ENCODE results near the gene ENTHD1. TPM values are rescaled to one million over a fixed set of nuclear protein-coding genes. Genes with fewer than 3 reads are reported as not detected.

Gene ENTHD1
- total RNA-seq (under 1 TPM in 2 of 7 donors, not detected in 5; 0.27 to 0.59 TPM), polyA plus RNA-seq (under 1 TPM; 0.09 to 0.14 (median 0.10) TPM)
- long read RNA-seq, donor 1: 0 reads
- long read RNA-seq, donor 2: 0 reads

GRCh38 chr22:39893526-39893925 is at the start of gene ENTHD1:
ENTHD1 (minus strand) TSS chr22:39893760; CDS start chr22:39887748, 6,012 bp downstream.
- H3K36me3 ChIP-seq: no peaks in the 10 kb centered on the region
- TF ChIP-seq POLR2AphosphoS5 (IDR thresholded peaks at IDR 0.05) (no peak), POLR2A (IDR thresholded peaks at IDR 0.05) (no peak)
- TF ChIP-seq, protein P1, sequence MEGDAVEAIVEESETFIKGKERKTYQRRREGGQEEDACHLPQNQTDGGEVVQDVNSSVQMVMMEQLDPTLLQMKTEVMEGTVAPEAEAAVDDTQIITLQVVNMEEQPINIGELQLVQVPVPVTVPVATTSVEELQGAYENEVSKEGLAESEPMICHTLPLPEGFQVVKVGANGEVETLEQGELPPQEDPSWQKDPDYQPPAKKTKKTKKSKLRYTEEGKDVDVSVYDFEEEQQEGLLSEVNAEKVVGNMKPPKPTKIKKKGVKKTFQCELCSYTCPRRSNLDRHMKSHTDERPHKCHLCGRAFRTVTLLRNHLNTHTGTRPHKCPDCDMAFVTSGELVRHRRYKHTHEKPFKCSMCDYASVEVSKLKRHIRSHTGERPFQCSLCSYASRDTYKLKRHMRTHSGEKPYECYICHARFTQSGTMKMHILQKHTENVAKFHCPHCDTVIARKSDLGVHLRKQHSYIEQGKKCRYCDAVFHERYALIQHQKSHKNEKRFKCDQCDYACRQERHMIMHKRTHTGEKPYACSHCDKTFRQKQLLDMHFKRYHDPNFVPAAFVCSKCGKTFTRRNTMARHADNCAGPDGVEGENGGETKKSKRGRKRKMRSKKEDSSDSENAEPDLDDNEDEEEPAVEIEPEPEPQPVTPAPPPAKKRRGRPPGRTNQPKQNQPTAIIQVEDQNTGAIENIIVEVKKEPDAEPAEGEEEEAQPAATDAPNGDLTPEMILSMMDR (IDR thresholded peaks at IDR 0.05 in 8 of 11, conservative IDR thresholded peaks at IDR 0.05 in 3 of 11): no peak
- no peak for DNase-seq
- intact Hi-C loops (cut with DNase I; ENCODE audit: low total_unique reads): no loop called here
- no peak within 1 kb of the TSS for H3K27ac ChIP-seq
- WGBS, 5 donors: 82 to 90% (median 87%) methylated on average over 18 to 20 of the region's 20 CpGs
- H3K4me1 ChIP-seq: peaks cover 7 to 23% (median 16%) of the 10 kb centered on the region in 6 donors
- H3K9me3 ChIP-seq: no peaks in the 10 kb centered on the region
- no peaks in the 10 kb centered on the region for H3K27me3 ChIP-seq (replicated peaks in 1 of 7)
- H3K4me3 ChIP-seq: no peak within 1 kb of the TSS

DNA sequence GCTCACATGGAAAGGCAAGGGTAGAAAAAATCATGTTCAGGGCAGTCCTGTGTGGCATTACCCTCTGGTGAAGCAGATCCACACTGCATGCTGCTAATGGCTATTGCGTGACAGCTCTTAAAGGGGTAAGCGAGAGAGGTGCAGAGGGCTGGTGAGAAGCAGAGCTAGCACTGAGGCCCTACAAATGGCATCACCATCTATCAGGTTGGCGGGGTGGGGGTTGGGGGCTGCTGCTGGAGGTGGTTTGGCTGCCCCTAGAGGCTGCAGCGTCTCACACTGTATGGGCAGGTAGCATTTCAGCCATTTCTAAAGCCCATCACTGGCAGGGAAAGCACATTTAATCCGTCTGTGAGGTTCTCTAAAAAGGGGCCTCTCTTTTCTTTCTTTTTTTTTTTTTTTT is 49.8 kb upstream of the ENTHD1 start:
- Histone ChIP-seq H3K36me3 (no peaks in the 10 kb centered on the region), H3K4me1 (peaks cover 20 to 68% (median 41%) of the 10 kb centered on the region in 6 donors), H3K27ac (peak overlapping the region in 3 of 8 donors; percentile 12 to 35 (median 33)), H3K9me3 (no peaks in the 10 kb centered on the region), H3K27me3 (replicated peaks in 1 of 7) (no peaks in the 10 kb centered on the region), H3K4me3 (no peak overlapping the region)
- TF ChIP-seq, protein P1 (IDR thresholded peaks at IDR 0.05 in 8 of 11, conservative IDR thresholded peaks at IDR 0.05 in 3 of 11): no peak
- no peak for TF ChIP-seq POLR2A (IDR thresholded peaks at IDR 0.05)
- TF ChIP-seq POLR2AphosphoS5 (IDR thresholded peaks at IDR 0.05): no peak
- 83 to 89% (median 85%) methylated on average over 5 of the region's 5 CpGs for WGBS, 5 donors
- DNase-seq: no peak
- intact Hi-C loops (cut with DNase I; ENCODE audit: low total_unique reads): no loop called here

DNA sequence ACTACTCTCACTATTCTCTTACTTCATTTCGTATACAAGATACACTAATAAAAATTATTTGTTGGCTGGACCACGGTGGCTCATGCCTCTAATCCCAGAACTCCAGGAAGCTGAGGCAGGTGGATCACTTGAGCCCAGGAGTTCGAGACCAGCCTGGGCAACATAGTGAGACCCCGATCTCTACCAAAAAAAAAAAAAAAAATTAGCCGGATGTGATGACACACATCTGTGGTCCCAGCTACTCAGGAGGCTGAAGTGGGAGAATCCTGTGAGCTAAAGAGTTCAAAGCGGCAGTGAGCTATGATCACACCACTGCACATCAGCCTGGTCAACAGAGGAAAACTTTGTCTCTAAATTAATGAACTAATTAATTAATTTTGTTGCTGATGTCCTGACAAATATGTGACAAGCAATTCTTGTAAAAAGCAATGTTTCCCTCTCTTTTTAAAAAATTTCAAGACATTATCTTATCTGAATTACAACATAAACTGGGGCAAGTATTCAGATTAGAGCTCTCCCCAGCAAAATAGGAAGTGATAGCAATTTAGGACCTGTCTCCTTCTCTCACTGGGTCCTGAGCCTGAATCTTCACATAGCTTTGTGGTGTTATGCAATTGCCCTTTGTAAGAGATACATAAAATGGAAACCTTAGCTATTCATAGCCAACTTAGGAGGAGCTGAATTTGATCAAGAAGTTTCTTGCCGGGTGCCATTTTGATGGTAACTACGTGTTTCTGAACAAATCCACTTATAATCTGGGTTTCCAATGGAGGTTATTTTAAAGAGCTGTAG is 49.1 kb upstream of the ENTHD1 start:
- intact Hi-C loops (cut with DNase I; ENCODE audit: low total_unique reads): no loop called here
- Histone ChIP-seq H3K4me1 (peaks cover 16 to 70% (median 42%) of the 10 kb centered on the region in 6 donors), H3K27me3 (replicated peaks in 1 of 7) (no peaks in the 10 kb centered on the region), H3K4me3 (no peak overlapping the region), H3K9me3 (no peaks in the 10 kb centered on the region), H3K36me3 (no peaks in the 10 kb centered on the region), H3K27ac (peak overlapping the region in 4 of 8 donors; percentile 12 to 35 (median 30))
- no peak for DNase-seq
- TF ChIP-seq POLR2A (IDR thresholded peaks at IDR 0.05) (no peak), POLR2AphosphoS5 (IDR thresholded peaks at IDR 0.05) (no peak)
- TF ChIP-seq, protein P1 (IDR thresholded peaks at IDR 0.05 in 8 of 11, conservative IDR thresholded peaks at IDR 0.05 in 3 of 11): no peak
- WGBS, 5 donors: 81 to 92% (median 85%) methylated on average over 8 of the region's 8 CpGs

DNA sequence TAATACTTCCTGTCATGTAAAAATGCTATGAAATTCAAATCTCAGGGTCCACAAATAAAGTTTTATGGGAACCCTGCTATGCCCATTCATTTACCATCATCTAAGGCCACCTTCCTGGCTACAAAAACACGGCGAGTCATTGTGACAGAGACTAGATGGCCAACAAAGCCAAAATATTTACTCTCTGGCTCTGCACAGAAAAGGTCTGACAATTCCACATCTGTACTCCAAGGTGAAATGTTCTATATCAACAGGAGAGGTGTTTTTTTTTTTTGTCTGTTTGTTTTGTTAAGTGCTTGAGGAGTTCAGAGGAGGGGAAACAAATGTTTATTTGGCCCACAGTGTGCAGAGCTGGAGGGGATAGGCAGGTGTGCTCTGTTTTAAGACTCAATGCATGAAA is 48.0 kb upstream of the ENTHD1 start:
- Histone ChIP-seq H3K36me3 (no peaks in the 10 kb centered on the region), H3K4me1 (peaks cover 7 to 70% (median 41%) of the 10 kb centered on the region in 6 donors), H3K27ac (no peak overlapping the region), H3K27me3 (replicated peaks in 1 of 7) (no peaks in the 10 kb centered on the region), H3K9me3 (no peaks in the 10 kb centered on the region), H3K4me3 (no peak overlapping the region)
- no peak for DNase-seq
- TF ChIP-seq POLR2A (IDR thresholded peaks at IDR 0.05): no peak
- TF ChIP-seq, protein P1 (IDR thresholded peaks at IDR 0.05 in 8 of 11, conservative IDR thresholded peaks at IDR 0.05 in 3 of 11): no peak
- no peak for TF ChIP-seq POLR2AphosphoS5 (IDR thresholded peaks at IDR 0.05)
- WGBS, 5 donors: 90 to 97% (median 95%) methylated on average over 2 of the region's 2 CpGs
- intact Hi-C loops (cut with DNase I; ENCODE audit: low total_unique reads): no loop called here
